Fibroblast of lung (primary cell): Measurements from ENCODE around the gene INCA1.

Experiments
- CTCF ChIP-seq, 2 donors: IDR thresholded peaks in 1 of 2; conservative IDR thresholded peaks in 1 of 2; 1 replicate in 1 of 2; 2 replicates in 1 of 2; pipeline ENCODE4 v1.5.1; 2011 to 2012; ENCODE audit warnings: low read length in 2 of 2, control low read depth in 1 of 2, inconsistent platforms in 1 of 2, low read depth in 1 of 2, mild to moderate bottlenecking in 1 of 2
- EZH2 ChIP-seq: IDR thresholded peaks from 2 replicates; pipeline ENCODE4 v1.5.1; 2012; ENCODE audit warnings: low read length, control low read depth, mild to moderate bottlenecking; ENCODE audit errors: missing control alignments

GRCh38 chr17:4969551-4970173 lies 27.7 kb downstream of the INCA1 start:
- TF ChIP-seq CTCF (conservative IDR thresholded peaks at IDR 0.05 in 1 of 2, IDR thresholded peaks at IDR 0.05 in 1 of 2; ENCODE audit: low read depth in 1 of 2, low read length in 2 of 2) (no peak), EZH2 (no peak)
